ENCODE data around the gene SUSD4.

- no peak for TF ChIP-seq POLR2AphosphoS5 (IDR thresholded peaks at IDR 0.05; ENCODE audit: low read depth, low read length)
- no peak for TF ChIP-seq POLR2A (IDR thresholded peaks at IDR 0.05; ENCODE audit: low read depth, low read length)
These were observed 105.2 kb downstream of the SUSD4 start for GRCh38 chr1:223258751-223259198.
